HG03520 (cell line): ENCODE results near the gene ZNF407.

Experiments
- ATAC-seq: cut with Tn5 transposase; IDR thresholded peaks from one replicate; pipeline ENCODE4 v1.9.1; 2021; ENCODE audit warnings: mild to moderate bottlenecking, moderate library complexity; ENCODE audit not compliant: unreplicated experiment

ZNF407 gene

GRCh38 chr18:75108579-75109318, 511.1 kb downstream of the ZNF407 start:
- ATAC-seq = no peak

GRCh38 chr18:75109319-75109691, 511.6 kb downstream of the ZNF407 start:
- no peak for ATAC-seq

GRCh38 chr18:75109819-75110218, 512.1 kb downstream of the ZNF407 start:
- no peak for ATAC-seq

GRCh38 chr18:75110311-75110710, 512.6 kb downstream of the ZNF407 start:
- ATAC-seq = no peak

GRCh38 chr18:75110846-75111415, 513.3 kb downstream of the ZNF407 start:
- ATAC-seq = no peak

GRCh38 chr18:75111760-75112159, 514.1 kb downstream of the ZNF407 start:
- ATAC-seq = no peak

- ATAC-seq = no peak
These were observed 514.8 kb downstream of the ZNF407 start for GRCh38 chr18:75112186-75113096.

GRCh38 chr18:75113455-75113854, 515.8 kb downstream of the ZNF407 start:
- ATAC-seq = no peak

GRCh38 chr18:75114231-75114764, 516.6 kb downstream of the ZNF407 start:
- ATAC-seq = no peak
